T follicular helper cell (primary cell): ENCODE data around the gene SARNP.
"Not testable (repeated sequence)": the region's sequence is repeated elsewhere in the genome, so short reads cannot be mapped to it uniquely, and the experiment has no call there.

Source experiments
- DNase-seq: peaks from one replicate; pipeline ENCODE4 v3.0.0-alpha.2; 2020; ENCODE audit warnings: low read depth

The SARNP gene

DNA sequence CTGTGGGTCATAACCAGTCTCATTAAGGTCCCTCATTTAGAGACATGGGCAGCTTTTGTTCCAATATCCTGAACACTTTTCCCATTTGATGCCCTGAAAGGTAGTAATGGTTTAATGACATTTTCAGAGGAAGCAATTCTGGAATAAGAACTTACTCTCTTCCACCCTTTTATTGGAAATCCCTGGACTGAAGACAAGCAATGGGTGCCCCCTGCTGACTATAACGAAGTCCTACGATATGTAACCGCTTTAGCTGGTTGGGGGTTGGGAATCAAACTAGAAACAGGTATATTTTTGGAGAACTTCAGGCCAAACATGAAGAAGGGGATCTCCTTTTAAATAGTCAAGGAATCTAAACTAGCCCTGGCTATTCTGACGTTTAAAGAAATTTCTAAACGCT is 20.5 kb downstream of the SARNP start:
- DNase-seq, result no peak

DNA sequence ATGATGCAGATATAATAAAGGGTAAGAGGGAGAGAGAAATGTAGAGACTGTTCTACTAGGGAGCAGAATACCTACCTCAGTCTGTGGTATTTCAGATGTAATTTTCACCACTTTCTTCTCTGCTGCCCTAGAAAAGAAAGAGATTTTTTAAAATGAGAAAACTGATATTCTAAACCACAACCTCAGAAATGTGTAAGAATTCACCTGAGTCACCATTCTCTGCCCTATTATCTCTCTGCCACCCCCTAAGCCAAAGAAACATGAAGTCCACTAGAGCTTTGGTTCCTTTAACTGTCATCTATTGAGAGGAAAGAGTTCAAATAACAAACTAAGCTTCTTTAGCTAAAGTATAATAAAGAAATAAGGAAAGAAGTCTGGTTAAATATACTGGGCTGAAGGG is 21.6 kb downstream of the SARNP start:
- DNase-seq, result no peak

DNA sequence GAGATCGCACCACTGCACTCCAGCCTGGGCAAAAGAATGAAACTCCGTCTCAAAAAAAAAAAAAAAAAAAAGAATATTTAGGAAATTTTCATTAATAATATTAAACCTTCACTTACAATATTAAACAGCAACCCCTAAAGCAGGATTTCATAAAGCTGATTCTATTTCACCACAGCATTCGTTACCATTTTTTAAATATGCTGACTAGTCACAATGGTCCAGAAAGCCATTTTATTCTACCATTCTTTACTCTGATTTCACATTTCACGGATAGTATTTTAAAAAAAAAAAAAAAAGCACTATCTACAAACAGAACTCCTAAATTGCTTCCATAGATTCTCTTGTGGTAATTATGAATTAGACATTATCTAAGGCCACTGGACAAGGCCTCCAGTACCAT is 27.6 kb downstream of the SARNP start:
- no peak for DNase-seq

DNA sequence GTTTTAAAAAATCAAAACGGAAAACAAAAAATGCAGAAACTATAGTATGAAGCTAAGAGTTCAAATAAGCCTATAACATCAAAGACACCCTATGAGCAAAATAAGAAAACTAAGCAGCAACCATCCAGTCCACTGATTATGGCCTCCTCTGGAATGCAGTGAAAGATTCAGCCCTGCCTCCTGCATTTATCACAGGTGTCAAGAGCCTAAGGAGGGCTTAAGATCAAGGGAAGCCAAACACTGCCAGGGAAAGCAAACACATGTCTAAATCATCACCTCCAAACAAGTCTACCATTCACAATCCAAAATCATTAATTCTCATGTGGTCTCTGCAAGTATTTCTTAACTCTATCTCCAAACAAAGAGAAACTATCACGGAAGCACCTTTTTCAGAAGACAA is 28.4 kb downstream of the SARNP start:
- DNase-seq, result no peak

DNA sequence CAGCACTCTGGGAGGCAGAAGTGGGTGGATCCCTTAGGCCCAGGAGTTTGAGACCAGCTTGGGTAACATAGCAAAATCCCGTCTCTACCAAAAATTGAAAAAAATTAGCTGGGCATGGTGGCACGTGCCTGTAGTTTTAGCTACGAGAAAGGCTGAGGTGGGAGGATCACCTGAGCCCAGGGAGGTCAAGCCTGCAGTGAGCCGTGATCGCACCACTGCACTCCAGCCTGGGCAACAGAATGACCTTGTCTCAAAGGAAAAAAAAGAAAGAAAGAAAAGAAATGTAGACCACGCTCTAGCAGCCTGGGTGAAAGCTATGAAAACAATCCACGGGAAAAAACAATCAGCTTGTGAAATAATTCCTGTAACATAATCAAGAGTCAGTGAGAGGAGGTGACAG is 29.0 kb downstream of the SARNP start:
- DNase-seq, result no peak

DNA sequence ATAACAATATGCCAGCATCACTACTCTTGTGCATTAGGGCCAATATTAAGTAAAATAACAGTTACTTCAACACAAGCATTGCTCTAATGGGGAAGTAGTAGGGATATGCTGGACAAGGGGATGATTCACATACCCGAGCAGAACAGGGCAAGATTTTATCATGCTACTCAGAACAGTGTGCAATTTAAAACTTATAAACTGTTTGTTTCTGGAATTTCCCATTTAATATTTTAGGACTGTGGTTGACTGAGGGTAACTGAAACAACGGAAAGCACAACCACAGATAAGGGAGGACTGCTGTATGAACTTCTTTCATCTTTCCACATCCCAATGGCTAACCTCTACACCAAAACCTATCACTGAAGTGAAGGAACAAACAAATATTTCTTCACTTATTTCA is 36.8 kb downstream of the SARNP start:
- DNase-seq, result no peak

DNA sequence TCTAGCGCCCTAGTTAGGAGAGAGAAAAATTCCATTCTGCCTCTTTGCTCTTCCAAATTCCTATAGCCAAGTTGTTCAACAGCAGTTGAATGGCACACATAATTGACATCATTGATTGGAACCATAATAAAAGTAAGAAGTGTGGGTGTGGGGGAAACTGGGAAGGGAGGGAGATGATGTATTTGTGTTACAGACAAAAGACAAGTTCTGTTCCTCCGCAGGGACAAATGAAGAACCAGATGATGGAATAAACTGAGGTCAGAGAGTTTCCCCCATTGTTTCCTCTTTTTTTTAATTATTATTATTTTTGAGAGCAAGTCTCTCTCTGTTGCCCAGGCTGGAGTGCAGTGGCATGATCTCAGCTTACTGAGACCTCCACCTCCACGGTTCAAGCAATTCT is 39.7 kb downstream of the SARNP start:
- DNase-seq, result no peak

DNA sequence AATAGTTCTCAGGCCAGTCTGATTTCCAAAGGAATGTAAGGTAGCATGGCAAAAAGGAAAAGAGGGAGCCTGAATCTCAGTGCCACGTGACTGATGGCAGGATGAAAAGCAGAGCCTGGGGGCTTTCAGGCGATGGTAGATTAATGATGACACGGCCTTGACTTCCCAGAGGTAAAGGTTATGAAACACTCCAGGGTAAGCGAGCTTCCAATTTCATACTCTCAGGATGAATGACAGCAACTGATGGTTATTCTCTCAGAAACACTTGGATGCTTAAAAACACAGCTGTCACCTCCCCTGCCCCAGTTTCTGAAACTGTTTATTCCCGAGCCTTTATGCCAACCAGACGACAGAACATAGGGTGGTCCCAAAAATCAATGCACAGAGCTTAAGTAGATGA is 45.8 kb downstream of the SARNP start:
- no peak for DNase-seq

DNA sequence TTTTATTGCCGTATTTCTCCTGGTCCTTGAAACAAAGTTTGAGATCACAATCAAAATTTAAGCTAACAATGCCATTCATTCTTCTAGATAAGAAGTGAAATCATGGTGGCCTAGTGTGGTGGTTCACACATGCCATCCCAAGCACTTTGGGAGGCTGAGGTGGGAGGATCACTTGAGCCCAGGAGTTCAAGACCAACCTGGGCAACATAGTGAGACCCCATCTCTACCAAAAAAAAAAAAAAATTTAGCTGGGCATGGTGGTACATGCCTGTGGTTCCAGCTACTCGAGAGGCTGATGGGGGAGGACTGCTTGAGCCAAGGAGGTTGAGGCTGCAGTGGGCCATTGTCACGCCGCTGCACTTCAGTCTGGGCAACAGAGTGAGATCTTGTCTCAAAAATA is 50.4 kb downstream of the SARNP start:
- no peak for DNase-seq

DNA sequence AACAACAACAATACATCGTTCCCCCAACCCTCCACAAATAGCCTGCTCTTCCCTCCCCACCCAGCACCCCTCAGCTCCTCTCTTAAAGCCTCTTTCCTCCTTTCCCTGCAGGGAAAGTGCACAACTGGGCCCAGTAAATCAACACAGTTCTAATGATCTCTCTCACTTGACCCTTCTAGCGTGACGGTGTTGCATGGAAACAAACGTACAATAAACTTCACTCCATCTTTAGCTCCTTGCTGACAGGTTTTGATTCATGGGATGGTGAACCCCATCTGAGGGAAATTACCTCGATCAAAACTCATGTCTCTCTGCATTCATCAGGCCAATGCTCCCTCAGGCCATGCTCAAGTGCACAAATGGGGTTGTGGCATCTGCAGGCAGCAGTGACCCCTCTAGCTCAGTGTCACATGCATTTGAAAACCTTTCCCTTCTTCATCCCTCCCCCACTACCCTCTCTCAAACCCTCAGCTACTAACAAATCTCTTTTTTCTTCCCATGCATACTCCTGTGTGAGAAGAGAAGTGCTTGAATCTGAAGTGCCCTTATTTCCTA is 51.7 kb downstream of the SARNP start:
- no peak for DNase-seq

DNA sequence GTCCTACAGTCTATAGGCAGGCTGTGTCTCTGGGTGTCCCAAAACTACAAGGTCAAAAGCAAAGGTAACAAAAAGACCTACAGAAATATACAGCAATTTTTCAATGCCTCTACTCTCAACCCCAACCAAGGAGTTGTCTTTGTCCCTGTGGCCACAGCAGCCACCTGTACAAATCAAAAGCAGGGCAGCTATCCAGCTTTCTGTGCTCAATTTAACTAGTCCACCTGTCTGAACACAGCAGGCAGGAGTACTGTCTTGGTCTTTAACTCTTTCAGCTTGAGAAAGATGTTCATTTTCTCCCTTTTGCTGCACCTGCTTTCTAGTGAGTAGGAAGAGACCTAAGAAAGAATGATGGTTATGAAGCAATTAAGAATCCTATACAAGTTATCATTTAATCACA is 54.9 kb downstream of the SARNP start:
- DNase-seq, result no peak

DNA sequence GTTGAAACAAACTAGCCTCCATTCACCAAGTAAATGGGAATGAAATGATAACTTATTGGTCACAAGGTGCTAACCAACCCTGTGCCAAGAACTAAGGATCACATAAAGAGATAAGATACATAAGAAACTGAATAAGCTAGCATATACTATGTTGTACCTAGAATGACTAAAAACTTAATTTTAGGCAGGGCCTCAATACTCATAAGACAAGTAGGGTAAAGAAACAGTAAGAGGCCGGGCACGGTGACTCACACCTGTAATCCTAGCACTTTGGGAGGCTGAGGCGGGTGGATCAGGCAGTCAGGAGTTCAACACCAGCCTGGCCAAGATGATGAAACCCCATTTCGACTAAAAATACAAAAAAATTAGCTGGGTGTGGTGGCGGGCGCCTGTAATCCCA is 56.9 kb downstream of the SARNP start:
- no peak for DNase-seq

DNA sequence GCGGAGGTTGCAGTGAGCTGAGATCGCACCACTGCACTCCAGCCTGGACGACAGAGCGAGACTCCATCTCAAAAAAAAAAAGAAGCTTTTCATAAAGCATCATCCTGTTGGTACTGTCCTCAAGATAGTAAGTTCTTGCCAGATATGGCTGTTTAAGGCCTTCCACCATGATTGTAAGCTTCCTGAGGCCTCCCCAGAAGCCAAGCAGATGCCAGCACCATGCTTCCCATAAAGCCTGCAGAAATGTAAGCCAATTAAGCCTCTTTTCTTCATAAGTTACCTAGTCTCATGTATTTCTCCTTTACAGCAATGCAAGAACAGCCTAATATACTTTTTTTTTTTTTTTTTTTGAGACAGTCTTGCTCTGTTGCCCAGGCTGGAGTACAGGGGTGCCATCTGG is 58.9 kb downstream of the SARNP start:
- not testable (repeated sequence) for DNase-seq

DNA sequence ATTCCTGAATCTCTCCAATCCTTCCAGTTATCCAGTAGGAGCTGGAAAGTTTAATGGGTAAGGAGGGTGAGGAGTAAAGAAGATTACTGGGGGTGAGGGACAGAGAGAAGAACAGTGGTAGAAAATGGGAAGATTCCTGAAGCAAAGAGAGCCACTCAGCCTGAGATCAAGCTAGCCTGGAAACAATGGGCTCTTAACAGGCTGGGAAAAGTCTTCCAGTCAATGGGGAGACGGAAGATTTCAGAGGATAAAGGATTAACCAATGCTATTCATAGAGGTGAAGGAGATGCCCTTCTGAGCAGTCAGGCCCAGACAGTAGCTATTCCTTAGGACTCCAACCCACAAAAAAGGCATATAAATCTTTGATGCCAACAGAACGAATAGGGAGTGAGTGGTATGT is 59.8 kb downstream of the SARNP start:
- no peak for DNase-seq

DNA sequence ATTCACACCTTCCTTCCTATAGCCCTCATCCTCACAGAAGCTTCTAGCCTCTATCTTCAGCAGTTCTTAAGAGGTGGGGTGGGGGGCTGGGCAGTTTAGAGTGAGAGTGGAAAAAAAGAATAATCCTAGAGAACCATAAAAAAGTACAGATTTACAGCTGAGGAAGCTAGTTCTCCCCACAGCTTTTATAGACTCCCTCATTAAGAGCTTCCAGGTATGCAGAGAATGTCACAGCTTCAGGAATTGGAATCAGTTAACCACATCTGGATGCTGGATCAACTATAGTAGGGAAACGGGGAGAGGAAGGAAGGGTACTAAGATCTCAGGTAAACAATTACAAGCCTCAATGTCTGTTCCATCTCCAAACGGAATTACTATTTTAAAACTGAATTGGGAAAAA is 62.3 kb downstream of the SARNP start:
- no peak for DNase-seq

DNA sequence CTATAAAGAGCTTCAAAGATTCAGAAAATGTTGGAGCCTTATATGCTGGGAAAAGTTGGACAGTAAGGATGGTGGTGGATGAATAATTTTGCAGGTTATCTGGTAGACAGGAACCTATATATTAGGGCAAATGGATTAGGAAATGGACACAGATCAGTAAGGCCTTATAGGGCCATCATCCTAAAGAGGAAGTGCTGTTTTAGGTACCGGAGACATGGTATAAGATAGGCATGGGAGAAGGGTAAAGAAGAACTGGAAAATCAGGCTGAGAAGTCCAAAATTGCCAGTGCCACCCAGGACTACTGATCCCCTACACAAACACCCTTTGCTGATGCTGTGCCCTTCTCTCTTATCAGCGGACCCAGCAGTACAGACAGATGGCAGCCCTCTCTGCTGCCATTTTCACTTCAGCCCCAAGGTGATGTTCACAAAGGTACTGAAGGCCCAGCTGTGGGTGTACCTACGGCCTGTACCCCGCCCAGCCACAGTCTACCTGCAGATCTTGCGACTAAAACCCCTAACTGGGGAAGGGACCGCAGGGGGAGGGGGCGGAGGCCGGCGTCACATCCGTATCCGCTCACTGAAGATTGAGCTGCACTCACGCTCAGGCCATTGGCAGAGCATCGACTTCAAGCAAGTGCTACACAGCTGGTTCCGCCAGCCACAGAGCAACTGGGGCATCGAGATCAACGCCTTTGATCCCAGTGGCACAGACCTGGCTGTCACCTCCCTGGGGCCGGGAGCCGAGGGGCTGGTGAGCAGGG is 69.1 kb downstream of the SARNP start:
- no peak for DNase-seq

DNA sequence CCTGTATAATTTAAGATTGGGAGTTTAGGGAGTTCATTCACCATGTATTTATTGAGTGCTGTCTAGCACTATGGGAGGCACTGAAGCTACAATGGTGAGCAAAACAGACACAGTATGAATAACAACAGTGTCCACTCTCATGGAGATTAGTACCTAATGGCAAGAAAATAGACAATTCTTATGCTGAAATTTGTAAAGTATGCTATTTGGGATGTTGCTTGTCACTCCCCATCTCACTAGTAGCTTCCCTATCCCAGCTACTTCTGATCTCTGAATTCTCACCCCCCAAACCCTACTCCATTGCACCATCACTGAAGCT is 70.7 kb downstream of the SARNP start:
- no peak for DNase-seq

DNA sequence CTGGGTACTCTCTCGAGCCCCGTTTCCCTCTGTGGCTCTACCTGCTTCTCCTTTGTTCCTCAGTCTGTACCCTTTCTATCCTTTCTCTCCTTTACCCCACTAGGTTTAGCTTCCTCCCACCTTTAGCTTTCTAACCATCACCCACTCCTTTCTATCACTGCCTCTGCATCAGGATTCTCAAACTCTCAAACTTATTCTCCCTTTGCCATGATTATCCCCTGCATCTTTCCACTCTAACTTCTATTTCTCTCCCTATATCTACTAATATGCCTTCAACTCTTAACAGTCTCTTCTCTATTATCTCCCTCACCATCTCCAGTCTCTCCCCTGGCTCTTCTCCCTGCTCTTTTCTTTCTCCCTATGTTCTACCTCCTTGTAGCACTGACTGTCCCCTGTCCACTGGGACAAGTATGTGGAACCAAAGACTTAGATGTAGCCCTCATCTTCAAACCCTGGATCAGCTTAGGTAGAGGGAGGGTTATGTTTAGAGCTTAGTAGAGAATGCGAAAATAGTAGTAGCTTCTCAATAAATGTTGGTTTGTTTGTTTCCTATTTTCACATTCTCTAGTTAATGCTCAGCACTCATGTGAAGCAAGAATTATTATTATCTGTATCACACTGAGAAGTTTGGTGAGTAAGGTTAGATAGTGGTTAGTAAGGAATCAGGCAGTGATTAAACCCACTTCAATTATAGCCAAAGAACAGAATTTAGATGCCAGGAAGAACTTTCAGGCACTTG is 71.2 kb downstream of the SARNP start:
- no peak for DNase-seq

DNA sequence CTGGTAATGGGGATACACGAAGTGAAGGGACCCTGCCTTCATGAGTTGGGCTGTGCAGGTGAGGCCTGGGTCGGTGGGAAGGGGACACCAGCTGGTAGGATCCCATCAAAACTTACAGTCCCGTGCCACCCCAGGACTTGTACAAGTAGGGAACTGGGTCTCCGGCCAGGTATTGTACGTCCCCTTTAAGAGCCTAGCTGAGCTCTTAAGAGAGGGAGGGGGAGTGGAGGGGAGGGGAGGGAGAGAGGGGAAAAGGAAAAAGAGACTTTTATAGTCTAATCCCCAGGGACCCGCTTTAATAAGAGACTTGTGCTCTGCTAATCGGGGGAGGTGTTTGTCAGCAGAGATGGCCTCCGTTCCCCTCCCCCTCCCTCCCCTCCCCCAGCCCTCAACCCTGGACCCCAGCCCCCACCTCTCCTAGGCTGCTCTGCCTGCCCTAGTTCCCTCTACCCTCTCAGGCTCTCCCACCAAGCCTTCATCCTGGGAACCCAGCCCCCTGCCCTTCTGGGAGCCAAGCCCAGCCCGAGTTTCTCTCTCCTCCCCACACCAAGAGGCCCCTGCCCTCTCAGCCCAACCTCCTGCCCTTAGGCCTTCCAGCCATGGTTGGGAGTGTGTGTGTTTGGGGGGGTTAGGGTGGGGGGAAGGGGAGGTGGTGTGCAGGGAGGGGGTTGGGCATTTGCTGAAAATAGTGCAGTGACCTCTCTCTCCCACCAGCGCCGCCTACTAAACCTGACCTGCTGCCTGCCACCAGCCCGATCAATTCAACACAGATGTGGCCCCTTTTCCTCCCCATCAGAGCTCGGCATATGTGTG is 72.0 kb downstream of the SARNP start:
- DNase-seq, result no peak

DNA sequence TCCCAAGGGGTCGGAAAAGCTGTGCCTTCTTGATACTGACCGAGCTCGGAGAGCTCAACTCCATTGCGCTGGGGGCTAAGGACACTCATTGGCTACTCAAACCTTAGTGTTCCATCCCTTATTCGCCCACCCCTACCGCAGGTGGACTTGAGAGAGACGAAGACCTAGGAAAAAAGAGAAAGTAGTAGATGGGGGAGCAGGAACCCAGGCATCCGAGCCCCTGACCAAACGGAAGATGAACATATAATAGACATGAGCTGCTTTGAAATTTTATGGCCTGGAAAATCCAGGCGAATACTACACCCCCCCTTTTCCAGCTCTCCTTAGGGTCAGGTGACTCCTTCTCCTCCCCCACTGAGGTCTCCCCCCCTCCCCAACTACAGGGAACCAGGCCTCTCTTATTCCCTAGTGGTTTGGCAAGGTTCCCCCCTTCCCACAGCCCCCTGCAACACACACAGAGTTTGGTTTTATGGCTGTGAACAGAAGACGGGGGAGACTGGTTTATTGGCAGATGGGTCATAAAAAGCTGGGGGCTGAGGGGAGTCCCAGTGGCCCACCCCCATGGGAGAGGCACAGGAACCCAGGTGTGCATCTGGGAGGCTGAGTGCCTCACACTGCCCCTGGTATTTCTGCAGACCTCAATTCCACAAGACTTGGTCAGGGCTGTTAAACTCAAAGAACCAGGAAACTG is 73.0 kb downstream of the SARNP start:
- no peak for DNase-seq

DNA sequence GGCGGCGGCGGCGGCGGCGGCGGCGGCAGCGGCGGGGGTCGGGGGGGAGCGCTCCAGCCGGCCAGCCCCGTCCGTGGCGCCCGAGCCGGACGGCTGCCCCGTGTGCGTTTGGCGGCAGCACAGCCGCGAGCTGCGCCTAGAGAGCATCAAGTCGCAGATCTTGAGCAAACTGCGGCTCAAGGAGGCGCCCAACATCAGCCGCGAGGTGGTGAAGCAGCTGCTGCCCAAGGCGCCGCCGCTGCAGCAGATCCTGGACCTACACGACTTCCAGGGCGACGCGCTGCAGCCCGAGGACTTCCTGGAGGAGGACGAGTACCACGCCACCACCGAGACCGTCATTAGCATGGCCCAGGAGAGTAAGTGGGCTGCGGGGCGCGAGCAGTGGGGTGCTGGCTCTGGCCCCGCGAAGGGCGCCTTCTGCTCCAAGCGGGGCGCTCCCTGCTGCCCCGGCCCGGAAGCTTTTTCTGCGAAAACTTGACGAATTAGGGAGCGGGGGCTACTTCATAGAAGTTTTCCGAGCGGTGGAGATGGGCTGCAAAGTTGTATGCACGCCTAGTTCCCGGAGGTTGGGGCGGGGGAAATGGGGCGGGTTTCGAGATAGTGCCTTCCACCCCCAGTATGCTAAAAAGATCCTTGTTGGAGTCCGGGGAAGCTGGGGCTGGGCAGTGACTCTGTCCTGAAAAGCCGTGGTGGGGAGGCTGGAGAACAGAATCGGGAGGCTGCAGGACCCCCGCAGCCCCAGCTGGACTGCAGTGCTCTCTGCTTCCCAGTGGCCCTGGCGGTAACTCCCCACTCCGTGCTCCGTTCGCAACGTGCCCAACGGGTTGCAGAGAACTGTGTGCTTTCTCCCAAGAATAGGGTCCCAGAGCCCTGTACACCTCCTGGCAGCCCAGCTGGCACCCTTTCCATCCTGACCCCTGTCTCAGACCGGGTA is 73.9 kb downstream of the SARNP start:
- peak; percentile 18 for DNase-seq
